HepG2 (cell line): ENCODE results near the gene NT5DC2. TPM values are rescaled to one million over a fixed set of nuclear protein-coding genes. Genes with fewer than 3 reads are reported as not detected.

Source experiments
- AHR ChIP-seq: IDR thresholded peaks from 2 replicates; pipeline ENCODE4 v1.6.1; 2018; ENCODE audit warnings: missing genetic modification reagents, missing compliant biosample characterization
- ARNT2 ChIP-seq: sonication (generic); formaldehyde crosslinking; IDR thresholded peaks from 2 replicates; pipeline ENCODE4 v1.8.0; 2022; ENCODE audit warnings: mild to moderate bottlenecking, low read depth, missing genetic modification reagents, moderate library complexity
- BCL6 ChIP-seq: IDR thresholded peaks from 2 replicates; pipeline ENCODE4 v1.6.1; 2016; ENCODE audit warnings: missing genetic modification reagents, missing compliant biosample characterization
- CAMTA2 ChIP-seq: sonication (generic); formaldehyde crosslinking; IDR thresholded peaks from 2 replicates; pipeline ENCODE4 v1.4.0; 2020; ENCODE audit warnings: mild to moderate bottlenecking, missing genetic modification reagents, borderline replicate concordance
- ELF4 ChIP-seq: sonication (generic); formaldehyde crosslinking; IDR thresholded peaks from 2 replicates; pipeline ENCODE4 v1.5.0; 2020; ENCODE audit warnings: missing genetic modification reagents, mild to moderate bottlenecking, moderate library complexity, borderline replicate concordance
- EP300 ChIP-seq, 3 experiments: sonication (generic) in 1 of 3; formaldehyde crosslinking in 1 of 3; IDR thresholded peaks; 2 replicates each; pipeline versions ENCODE4 v1.5.1 to v1.6.1; 2011 to 2020; ENCODE audit warnings: low read depth in 2 of 3, low read length in 2 of 3, borderline replicate concordance in 1 of 3, improper control_type of control experiment in 1 of 3, mild to moderate bottlenecking in 1 of 3, missing genetic modification reagents in 1 of 3, moderate library complexity in 1 of 3
- GZF1 ChIP-seq: sonication (generic); formaldehyde crosslinking; IDR thresholded peaks from 2 replicates; pipeline ENCODE4 v1.5.1; 2020; ENCODE audit warnings: mild to moderate bottlenecking, missing genetic modification reagents
- NR2C2 ChIP-seq: sonication (generic); formaldehyde crosslinking; IDR thresholded peaks from 2 replicates; pipeline ENCODE4 v1.4.0; 2020; ENCODE audit warnings: missing genetic modification reagents, mild to moderate bottlenecking, moderate library complexity, borderline replicate concordance
- PAX8 ChIP-seq: sonication (generic); formaldehyde crosslinking; IDR thresholded peaks from 2 replicates; pipeline ENCODE4 v1.8.0; 2022; ENCODE audit warnings: mild to moderate bottlenecking, missing genetic modification reagents, borderline replicate concordance
- PHF8 ChIP-seq: sonication (generic); formaldehyde crosslinking; IDR thresholded peaks from 2 replicates; pipeline ENCODE4 v1.5.0; 2020; ENCODE audit warnings: missing genetic modification reagents
- RARA ChIP-seq: IDR thresholded peaks from 2 replicates; pipeline ENCODE4 v1.6.1; 2016; ENCODE audit warnings: missing genetic modification reagents, missing compliant biosample characterization
- RXRB ChIP-seq: IDR thresholded peaks from 2 replicates; pipeline ENCODE4 v1.6.1; 2016; ENCODE audit warnings: borderline replicate concordance, missing genetic modification reagents, missing compliant biosample characterization
- SCMH1 ChIP-seq: sonication (generic); formaldehyde crosslinking; IDR thresholded peaks from 2 replicates; pipeline ENCODE4 v1.9.0; 2021; ENCODE audit warnings: missing genetic modification reagents, mild to moderate bottlenecking, borderline replicate concordance
- TFDP2 ChIP-seq: sonication (generic); formaldehyde crosslinking; IDR thresholded peaks from 2 replicates; pipeline ENCODE4 v1.4.0; 2020; ENCODE audit warnings: missing genetic modification reagents
- ZNF207 ChIP-seq: fragments of 450-650 bp; IDR thresholded peaks from 2 replicates; pipeline ENCODE4 v1.6.1; 2016; ENCODE audit warnings: antibody characterized with exemption, borderline replicate concordance
- ZNF558 ChIP-seq: sonication (generic); formaldehyde crosslinking; IDR thresholded peaks from 2 replicates; pipeline ENCODE4 v1.9.0; 2022; ENCODE audit warnings: mild to moderate bottlenecking, missing genetic modification reagents, borderline replicate concordance
- ZNF687 ChIP-seq: sonication (generic); formaldehyde crosslinking; IDR thresholded peaks from 2 replicates; pipeline ENCODE4 v1.5.1; 2020; ENCODE audit warnings: mild to moderate bottlenecking, missing genetic modification reagents, moderate library complexity
- ZNF775 ChIP-seq: sonication (generic); formaldehyde crosslinking; IDR thresholded peaks from 2 replicates; pipeline ENCODE4 v1.4.0; 2020; ENCODE audit warnings: missing genetic modification reagents, mild to moderate bottlenecking, moderate library complexity, borderline replicate concordance
- polyA plus RNA-seq, 8 experiments: library from polyadenylated mRNA; depleted of rRNA in 3 of 8; stranded (reverse) in 7 of 8; unstranded in 1 of 8; fragments of >200 nt; fragmentation: Illumina TruSeq in 4 of 8; extraction: Trizol in 4 of 8; gene quantifications; 2 replicates each; pipeline versions ENCODE4 v1.2.1 to v1.2.3, GENCODE V29; 2011 to 2016; ENCODE audit warnings: low read depth in 4 of 8, missing spikeins in 1 of 8, mixed read lengths in 1 of 8; ENCODE audit not compliant: insufficient read depth in 1 of 8
- total RNA-seq, 5 experiments: library from RNA; depleted of rRNA; stranded (reverse); fragments of >200 nt; fragmentation: Illumina TruSeq; extraction: Trizol; gene quantifications; 2 replicates each; pipeline ENCODE4 v1.2.3, GENCODE V29; 2016; ENCODE audit warnings: low read depth in 1 of 5
- TF ChIP-seq, protein P1 (sequence below): sonication (generic); formaldehyde crosslinking; IDR thresholded peaks from 2 replicates; pipeline ENCODE4 v1.9.0; 2021; ENCODE audit warnings: missing genetic modification reagents, mild to moderate bottlenecking, borderline replicate concordance

Gene NT5DC2
- total and polyA plus RNA-seq, 2 of the 13 experiments (the other 11 are each of a cell fraction or from before 2014, with no cell fraction given), result 131 to 240 TPM

DNA sequence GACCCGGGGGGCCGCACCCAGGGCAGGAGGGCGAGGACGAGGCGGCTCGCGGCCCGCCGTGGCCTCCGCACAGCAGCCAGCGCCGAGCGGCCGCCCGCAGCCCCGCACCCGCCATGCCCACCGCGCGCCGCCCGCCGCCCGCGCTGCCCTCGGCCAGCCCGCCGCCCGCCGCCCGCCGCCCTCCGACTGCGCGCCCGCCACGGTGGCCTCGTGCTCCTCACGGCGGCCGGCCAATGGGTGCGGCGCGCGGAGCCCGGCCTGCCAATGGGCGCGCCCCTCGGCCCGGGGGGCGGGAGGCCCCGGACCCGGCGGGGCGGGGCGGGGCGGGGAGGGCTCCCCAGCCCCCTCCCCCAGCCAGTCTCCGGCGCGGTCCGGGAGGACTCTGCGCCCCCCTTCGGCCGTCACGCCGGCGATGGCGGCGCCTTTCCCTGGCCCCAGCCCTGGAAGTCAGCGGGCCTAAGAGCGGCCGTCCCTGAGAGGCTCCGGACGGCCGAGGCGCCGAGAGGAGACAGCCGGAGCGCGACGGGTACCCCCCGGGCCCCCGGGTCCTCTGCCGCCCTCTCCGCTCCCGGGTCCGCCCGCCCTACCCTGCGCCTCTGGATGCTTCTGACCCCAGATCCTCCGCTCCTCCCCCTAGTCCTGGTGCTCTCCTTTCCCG is at the start of gene NT5DC2 (continued):
- TF ChIP-seq TFDP2 (CRISPR knock-in tag), result 0 out of 2 replicates have a peak, but pooled peaks have one; percentile 11
- no peak for TF ChIP-seq ELF4
- peak in 1 of 2 experiments; percentile 34; a peak in 1 of 4 replicates for TF ChIP-seq EP300 (IDR thresholded peaks at IDR 0.05; ENCODE audit: low read depth in 2 of 2, low read length in 2 of 2)
- TF ChIP-seq EP300 (CRISPR knock-in tag; IDR thresholded peaks at IDR 0.05; ENCODE audit: borderline replicate concordance), result no peak
- no peak for TF ChIP-seq ZNF558 (CRISPR knock-in tag)
- TF ChIP-seq ARNT2 (CRISPR knock-in tag), result no peak
- TF ChIP-seq SCMH1, result no peak
- TF ChIP-seq ZNF687 (CRISPR knock-in tag), result no peak
- no peak for TF ChIP-seq AHR
- TF ChIP-seq BCL6 (CRISPR knock-in tag), result no peak
- no peak for TF ChIP-seq ZNF775 (CRISPR knock-in tag)
- TF ChIP-seq CAMTA2 (CRISPR knock-in tag), result no peak
- TF ChIP-seq RARA (CRISPR knock-in tag), result no peak
- no peak for TF ChIP-seq PAX8
- peak; percentile 66 for TF ChIP-seq PHF8 (CRISPR knock-in tag)
- TF ChIP-seq, protein P1, sequence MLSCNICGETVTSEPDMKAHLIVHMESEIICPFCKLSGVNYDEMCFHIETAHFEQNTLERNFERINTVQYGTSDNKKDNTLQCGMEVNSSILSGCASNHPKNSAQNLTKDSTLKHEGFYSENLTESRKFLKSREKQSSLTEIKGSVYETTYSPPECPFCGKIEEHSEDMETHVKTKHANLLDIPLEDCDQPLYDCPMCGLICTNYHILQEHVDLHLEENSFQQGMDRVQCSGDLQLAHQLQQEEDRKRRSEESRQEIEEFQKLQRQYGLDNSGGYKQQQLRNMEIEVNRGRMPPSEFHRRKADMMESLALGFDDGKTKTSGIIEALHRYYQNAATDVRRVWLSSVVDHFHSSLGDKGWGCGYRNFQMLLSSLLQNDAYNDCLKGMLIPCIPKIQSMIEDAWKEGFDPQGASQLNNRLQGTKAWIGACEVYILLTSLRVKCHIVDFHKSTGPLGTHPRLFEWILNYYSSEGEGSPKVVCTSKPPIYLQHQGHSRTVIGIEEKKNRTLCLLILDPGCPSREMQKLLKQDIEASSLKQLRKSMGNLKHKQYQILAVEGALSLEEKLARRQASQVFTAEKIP, result no peak
- TF ChIP-seq NR2C2, result peak; percentile 28
- TF ChIP-seq ZNF207, result no peak
- TF ChIP-seq RXRB (CRISPR knock-in tag), result no peak; the same call in 1 of the 2 replicates
- TF ChIP-seq GZF1 (CRISPR knock-in tag), result no peak
